Coronary artery (tissue), 2 donors: ENCODE data around the gene PSMD12.
"Not testable (repeated sequence)": the region's sequence is repeated elsewhere in the genome, so short reads cannot be mapped to it uniquely, and the experiment has no call there.

Experiments used
- DNase-seq: peaks from one replicate; pipeline ENCODE4 v3.0.0-alpha.2; 2017; ENCODE audit warnings: low spot score
- H3K27ac ChIP-seq, 2 donors: fragments of 200-600 bp; sonication (generic); one replicate each; pipeline ENCODE4 v1.5.1; 2016 to 2019
- H3K4me3 ChIP-seq: fragments of 200-600 bp; sonication (generic); 2 replicates; pipeline ENCODE4 v1.5.1; 2016; ENCODE audit warnings: mild to moderate bottlenecking, moderate library complexity
- TF ChIP-seq, protein P1 (sequence below): fragments of 200-600 bp; sonication (generic); IDR thresholded peaks from one replicate; pipeline ENCODE4 v1.5.1; 2019; ENCODE audit warnings: antibody characterized with exemption

Gene PSMD12

GRCh38 chr17:67399676-67400075, 33.3 kb upstream of the PSMD12 start:
- no peak overlapping the region for H3K4me3 ChIP-seq
- no peak overlapping the region for H3K27ac ChIP-seq
- TF ChIP-seq, protein P1, sequence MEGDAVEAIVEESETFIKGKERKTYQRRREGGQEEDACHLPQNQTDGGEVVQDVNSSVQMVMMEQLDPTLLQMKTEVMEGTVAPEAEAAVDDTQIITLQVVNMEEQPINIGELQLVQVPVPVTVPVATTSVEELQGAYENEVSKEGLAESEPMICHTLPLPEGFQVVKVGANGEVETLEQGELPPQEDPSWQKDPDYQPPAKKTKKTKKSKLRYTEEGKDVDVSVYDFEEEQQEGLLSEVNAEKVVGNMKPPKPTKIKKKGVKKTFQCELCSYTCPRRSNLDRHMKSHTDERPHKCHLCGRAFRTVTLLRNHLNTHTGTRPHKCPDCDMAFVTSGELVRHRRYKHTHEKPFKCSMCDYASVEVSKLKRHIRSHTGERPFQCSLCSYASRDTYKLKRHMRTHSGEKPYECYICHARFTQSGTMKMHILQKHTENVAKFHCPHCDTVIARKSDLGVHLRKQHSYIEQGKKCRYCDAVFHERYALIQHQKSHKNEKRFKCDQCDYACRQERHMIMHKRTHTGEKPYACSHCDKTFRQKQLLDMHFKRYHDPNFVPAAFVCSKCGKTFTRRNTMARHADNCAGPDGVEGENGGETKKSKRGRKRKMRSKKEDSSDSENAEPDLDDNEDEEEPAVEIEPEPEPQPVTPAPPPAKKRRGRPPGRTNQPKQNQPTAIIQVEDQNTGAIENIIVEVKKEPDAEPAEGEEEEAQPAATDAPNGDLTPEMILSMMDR: no peak
- DNase-seq: no peak

DNA sequence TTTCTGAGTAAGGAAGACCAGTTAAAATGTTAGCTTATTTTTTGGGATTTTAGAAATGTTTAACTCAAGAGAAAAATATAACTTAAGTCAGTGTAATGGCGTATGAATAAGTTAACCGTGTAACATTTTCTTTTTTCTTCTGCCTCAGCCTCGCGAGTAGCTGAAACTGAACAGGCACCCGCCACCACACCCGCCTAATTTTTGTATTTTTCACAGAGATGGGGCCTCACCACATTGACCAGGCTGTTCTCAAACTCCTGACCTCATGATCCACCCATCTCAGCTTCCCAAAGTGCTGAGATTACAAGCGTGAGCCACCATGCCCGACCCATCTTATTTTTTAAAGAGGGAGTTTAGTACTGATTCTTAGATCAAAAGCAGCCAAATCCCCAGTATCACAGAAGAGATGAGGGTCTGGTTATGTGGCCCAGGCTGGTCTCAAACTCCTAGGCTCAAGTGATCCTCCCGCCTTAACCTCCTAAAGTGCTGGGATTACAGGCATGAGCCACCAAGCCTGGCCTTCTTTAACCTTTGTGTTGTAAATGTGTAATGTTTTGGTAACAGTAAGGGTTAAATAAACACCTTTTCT, 27.5 kb upstream of the PSMD12 start:
- Histone ChIP-seq H3K27ac (no peak overlapping the region), H3K4me3 (no peak overlapping the region)
- TF ChIP-seq, protein P1: no peak
- no peak for DNase-seq

- TF ChIP-seq, protein P1: no peak
- Histone ChIP-seq H3K27ac (no peak overlapping the region), H3K4me3 (no peak overlapping the region)
- DNase-seq: no peak
Measured at GRCh38 chr17:67392111-67392510, 25.7 kb upstream of the PSMD12 start.

GRCh38 chr17:67390646-67391361, 24.4 kb upstream of the PSMD12 start:
- Histone ChIP-seq H3K27ac (peak overlapping the region in 1 of 2 donors; percentile 31), H3K4me3 (no peak overlapping the region)
- no peak for DNase-seq
- TF ChIP-seq, protein P1: no peak

DNA sequence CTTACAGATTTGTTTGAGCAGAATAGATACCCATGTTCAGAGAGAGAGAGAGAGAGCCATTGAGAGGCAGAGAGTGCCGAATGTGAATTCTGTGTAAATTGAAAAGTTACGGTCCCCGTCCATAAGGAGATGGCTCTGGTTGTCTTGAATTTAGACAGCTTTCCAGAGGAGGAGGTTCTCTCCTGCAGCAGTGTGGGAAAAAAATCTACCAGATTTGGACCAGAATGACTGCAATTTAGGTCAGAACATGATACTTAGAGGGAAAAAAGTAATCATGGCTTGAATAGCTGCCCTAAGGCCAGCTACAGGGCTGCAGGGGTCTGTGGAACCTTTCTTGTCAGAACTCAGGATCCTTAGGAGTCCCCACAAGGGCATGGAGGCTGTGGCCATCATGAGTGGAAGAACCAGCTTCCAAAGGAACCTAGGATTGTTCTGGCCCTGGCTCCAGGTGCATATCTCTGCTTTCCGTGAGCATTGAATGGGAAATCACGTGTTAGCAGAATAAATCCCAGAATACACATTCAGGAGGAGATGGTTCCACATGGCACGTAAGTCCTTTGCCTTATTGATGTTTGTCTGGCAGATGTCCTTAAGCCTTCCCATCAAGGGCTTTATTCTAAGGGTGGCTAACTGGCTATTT, 23.7 kb upstream of the PSMD12 start:
- Histone ChIP-seq H3K27ac (peak overlapping the region in 1 of 2 donors; percentile 31), H3K4me3 (no peak overlapping the region)
- TF ChIP-seq, protein P1: no peak
- DNase-seq: no peak

DNA sequence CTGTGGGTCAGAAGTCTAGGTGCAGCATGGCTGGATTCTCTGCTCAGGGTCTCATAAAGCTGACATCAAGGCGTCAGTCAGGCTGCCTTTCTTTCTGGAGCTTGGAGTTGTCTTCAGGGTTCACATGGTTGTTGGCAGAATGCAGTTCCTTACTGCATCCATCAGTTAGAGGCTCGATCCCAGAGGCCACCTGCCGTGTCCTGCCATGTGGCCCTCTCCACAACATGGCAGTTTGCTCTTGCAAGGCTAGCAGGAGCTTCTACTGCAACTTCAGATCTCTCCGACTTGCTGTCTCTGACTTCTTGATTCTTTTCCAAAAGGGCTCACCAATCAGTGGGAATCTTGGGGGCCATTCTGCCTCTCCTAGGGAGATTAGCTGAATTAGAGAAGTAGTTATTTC, 22.6 kb upstream of the PSMD12 start:
- no peak overlapping the region for H3K4me3 ChIP-seq
- no peak overlapping the region for H3K27ac ChIP-seq
- TF ChIP-seq, protein P1: no peak
- no peak for DNase-seq

DNA sequence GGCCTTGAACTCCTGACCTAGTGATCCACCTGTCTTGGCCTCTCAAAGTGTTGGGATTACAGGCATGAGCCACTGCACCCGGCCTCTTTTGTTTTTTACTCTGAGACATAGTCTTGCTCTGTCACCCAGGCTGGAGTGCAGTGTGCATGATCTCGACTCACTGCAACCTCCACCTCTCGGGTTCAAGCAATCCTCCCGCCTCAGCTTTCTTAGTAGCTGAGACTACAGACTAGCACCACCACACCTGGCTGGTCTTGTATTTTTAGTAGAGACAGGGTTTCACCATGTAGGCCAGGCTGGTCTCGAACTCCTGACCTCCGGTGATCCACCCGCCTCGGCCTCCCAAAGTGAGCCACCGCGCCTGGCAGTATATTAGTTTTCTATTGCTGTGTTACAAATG, 22.2 kb upstream of the PSMD12 start:
- H3K4me3 ChIP-seq, H3K27ac ChIP-seq: not testable (repeated sequence)

More for the DNA sequence above, 22.2 kb upstream of the PSMD12 start:
- not testable (repeated sequence) for DNase-seq
